H1 (cell line): Measurements from ENCODE around the gene CABP2. TPM values are rescaled to one million over a fixed set of nuclear protein-coding genes. Genes with fewer than 3 reads are reported as not detected.

ENCODE experiments used
- CTCF ChIA-PET: fragments of 300-600 bp; sonication (Branson Sonifier 250); formaldehyde crosslinking; loops from one replicate; lab custom pipeline; 2021; ENCODE audit not compliant: partially characterized antibody; lab: Charles Lee
- POLR2A ChIA-PET: fragments of 300-600 bp; sonication (Branson Sonifier 250); formaldehyde crosslinking; loops from one replicate; lab custom pipeline; 2021; ENCODE audit warnings: inconsistent platforms; ENCODE audit not compliant: partially characterized antibody; lab: Charles Lee
- DNase-seq, 2 experiments: peaks; one replicate each; pipeline versions ENCODE4 v3.0.0 to v3.0.0-alpha.2; 2010 to 2022; ENCODE audit warnings: low spot score in 2 of 2, low read depth in 1 of 2, mixed read lengths in 1 of 2
- FAIRE-seq: peaks from 2 replicates; lab custom pipeline; 2011; peaks lifted over from hg19 to GRCh38; lab: Jason Lieb, UNC
- H2AFZ ChIP-seq: 2 replicates; pipeline ENCODE4 v1.8.1; 2012; ENCODE audit warnings: low read length, inconsistent platforms
- H2AK5ac ChIP-seq: 2 replicates; pipeline ENCODE4 v1.6.1; 2013; ENCODE audit warnings: low read depth, low read length
- H2BK120ac ChIP-seq: replicated peaks from 2 replicates; pipeline ENCODE3; 2013; ENCODE audit warnings: low read depth, low read length, inconsistent platforms
- H2BK12ac ChIP-seq: 2 replicates; pipeline ENCODE4 v1.6.1; 2013; ENCODE audit warnings: low read depth, low read length
- H2BK15ac ChIP-seq: 2 replicates; pipeline ENCODE4 v1.6.1; 2013; ENCODE audit warnings: low read length
- H2BK20ac ChIP-seq: 2 replicates; pipeline ENCODE4 v1.6.1; 2013; ENCODE audit warnings: low read length
- H2BK5ac ChIP-seq: 2 replicates; pipeline ENCODE4 v1.6.1; 2013; ENCODE audit warnings: low read depth, low read length
- H3K14ac ChIP-seq: 2 replicates; pipeline ENCODE4 v1.6.1; 2013; ENCODE audit warnings: inconsistent platforms; ENCODE audit not compliant: insufficient read length
- H3K18ac ChIP-seq: 2 replicates; pipeline ENCODE4 v1.6.1; 2013; ENCODE audit warnings: low read length; ENCODE audit errors: extremely low read depth
- H3K23ac ChIP-seq: 2 replicates; pipeline ENCODE4 v1.6.1; 2013; ENCODE audit warnings: inconsistent platforms; ENCODE audit not compliant: insufficient read length
- H3K23me2 ChIP-seq: 2 replicates; pipeline ENCODE4 v1.6.1; 2013; ENCODE audit warnings: low read depth, low read length
- H3K27ac ChIP-seq: 2 replicates; pipeline ENCODE4 v1.6.1; 2011; ENCODE audit warnings: low read depth, low read length, inconsistent platforms
- H3K27me3 ChIP-seq, 4 experiments: replicated peaks in 1 of 4; 1 replicate in 1 of 4; 2 replicates in 3 of 4; pipeline versions ENCODE4 v1.6.1 to v1.8.1; 2011 to 2013; ENCODE audit warnings: low read length in 3 of 4, mild to moderate bottlenecking in 3 of 4, inconsistent platforms in 2 of 4, mixed read lengths in 2 of 4, moderate library complexity in 1 of 4; ENCODE audit not compliant: control insufficient read depth in 3 of 4, insufficient read depth in 3 of 4; ENCODE audit errors: extremely low read depth in 1 of 4
- H3K36me3 ChIP-seq, 4 experiments: 2 replicates each; pipeline versions ENCODE4 v1.6.1 to v1.8.1; 2011 to 2013; ENCODE audit warnings: mild to moderate bottlenecking in 4 of 4, low read length in 3 of 4, moderate library complexity in 2 of 4, control low read depth in 1 of 4, inconsistent platforms in 1 of 4; ENCODE audit not compliant: insufficient read depth in 4 of 4, control insufficient read depth in 2 of 4
- H3K4ac ChIP-seq: replicated peaks from 2 replicates; pipeline ENCODE3; 2013; ENCODE audit warnings: low read length, low read depth, mixed read lengths, inconsistent platforms; ENCODE audit not compliant: insufficient read length
- H3K4me1 ChIP-seq, 4 experiments: replicated peaks in 1 of 4; 1 replicate in 1 of 4; 2 replicates in 3 of 4; pipeline versions ENCODE4 v1.6.1 to v1.8.1; 2011 to 2013; ENCODE audit warnings: low read length in 3 of 4, inconsistent platforms in 2 of 4, mixed read lengths in 1 of 4; ENCODE audit not compliant: insufficient read depth in 4 of 4, control insufficient read depth in 3 of 4
- H3K4me2 ChIP-seq, 2 experiments: 2 replicates each; pipeline versions ENCODE4 v1.6.1 to v1.8.1; 2011 to 2013; ENCODE audit warnings: low read depth in 2 of 2, low read length in 2 of 2, control low read depth in 1 of 2, inconsistent platforms in 1 of 2, mild to moderate bottlenecking in 1 of 2; ENCODE audit not compliant: insufficient read depth in 1 of 2
- H3K4me3 ChIP-seq, 4 experiments: fragments of 200-600, 300-600 bp in 1 of 4; sonication (generic), shearing (Covaris generic), sonication (Bioruptor Twin) in 1 of 4; 2 replicates each; pipeline versions ENCODE4 v1.5.1 to v1.8.1; 2011 to 2016; ENCODE audit warnings: low read length in 4 of 4, low read depth in 3 of 4, control low read depth in 2 of 4, inconsistent platforms in 2 of 4, mild to moderate bottlenecking in 2 of 4, mixed read lengths in 1 of 4, moderate library complexity in 1 of 4; ENCODE audit not compliant: insufficient read depth in 2 of 4; ENCODE audit errors: extremely low read depth in 1 of 4
- H3K56ac ChIP-seq: replicated peaks from 2 replicates; pipeline ENCODE3; 2013; ENCODE audit warnings: low read depth, mild to moderate bottlenecking, mixed read lengths, low read length, inconsistent platforms; ENCODE audit not compliant: insufficient read length
- H3K79me1 ChIP-seq: 2 replicates; pipeline ENCODE4 v1.6.1; 2013; ENCODE audit warnings: low read depth, low read length, control low read depth
- H3K79me2 ChIP-seq, 2 experiments: 2 replicates each; pipeline versions ENCODE4 v1.6.1 to v1.8.1; 2012 to 2013; ENCODE audit warnings: low read length in 2 of 2, mild to moderate bottlenecking in 2 of 2, inconsistent platforms in 1 of 2; ENCODE audit not compliant: insufficient read depth in 2 of 2, control insufficient read depth in 1 of 2
- H3K9ac ChIP-seq, 4 experiments: replicated peaks in 1 of 4; 1 replicate in 1 of 4; 2 replicates in 3 of 4; pipeline versions ENCODE4 v1.6.1 to v1.8.1; 2011 to 2013; ENCODE audit warnings: low read depth in 3 of 4, low read length in 3 of 4, control low read depth in 2 of 4, mild to moderate bottlenecking in 2 of 4, moderate library complexity in 2 of 4, inconsistent platforms in 1 of 4; ENCODE audit errors: extremely low read depth in 1 of 4
- H3K9me3 ChIP-seq, 2 experiments: 2 replicates each; pipeline versions ENCODE4 v1.6.1 to v1.8.1; 2012 to 2013; ENCODE audit warnings: mild to moderate bottlenecking in 2 of 2, moderate library complexity in 2 of 2, control low read depth in 1 of 2, inconsistent platforms in 1 of 2, low read depth in 1 of 2, low read length in 1 of 2, mixed read lengths in 1 of 2; ENCODE audit not compliant: insufficient read depth in 2 of 2
- H4K20me1 ChIP-seq, 2 experiments: replicated peaks in 1 of 2; 2 replicates each; pipeline versions ENCODE3 to v1.8.1; 2011 to 2013; ENCODE audit warnings: inconsistent platforms in 2 of 2, low read length in 2 of 2, mild to moderate bottlenecking in 1 of 2; ENCODE audit not compliant: insufficient read depth in 2 of 2, control insufficient read depth in 1 of 2
- H4K5ac ChIP-seq: 2 replicates; pipeline ENCODE4 v1.6.1; 2013; ENCODE audit warnings: low read length, low read depth, mixed read lengths, inconsistent platforms; ENCODE audit not compliant: insufficient read length
- H4K8ac ChIP-seq: 2 replicates; pipeline ENCODE4 v1.8.0; 2013; ENCODE audit warnings: mild to moderate bottlenecking, moderate library complexity, low read length, inconsistent platforms; ENCODE audit not compliant: insufficient read depth; ENCODE audit errors: extremely low read depth
- H4K91ac ChIP-seq: replicated peaks from 2 replicates; pipeline ENCODE3; 2013; ENCODE audit warnings: low read length, mixed read lengths, inconsistent platforms; ENCODE audit not compliant: insufficient read length
- CHD2 ChIP-seq: IDR thresholded peaks from 2 replicates; pipeline ENCODE4 v1.6.1; 2012; ENCODE audit warnings: low read length, improper control_type of control experiment
- E2F6 ChIP-seq: IDR thresholded peaks from 2 replicates; pipeline ENCODE4 v1.6.1; 2012; ENCODE audit warnings: inconsistent platforms
- EGR1 ChIP-seq: IDR thresholded peaks from 2 replicates; pipeline ENCODE4 v1.6.1; 2011; ENCODE audit warnings: low read depth, low read length, borderline replicate concordance
- KDM4A ChIP-seq: IDR thresholded peaks from one replicate; pipeline ENCODE4 v1.7.1; 2012; ENCODE audit warnings: low read depth, mild to moderate bottlenecking, moderate library complexity, low read length, inconsistent platforms; ENCODE audit not compliant: severe bottlenecking
- KDM5A ChIP-seq: fragments of 200-600 bp; IDR thresholded peaks from 2 replicates; pipeline ENCODE4 v1.7.1; 2012; ENCODE audit warnings: mild to moderate bottlenecking, low read length, inconsistent platforms, mixed read lengths
- RXRA ChIP-seq: IDR thresholded peaks from 2 replicates; pipeline ENCODE4 v1.6.1; 2011; ENCODE audit warnings: low read depth, mild to moderate bottlenecking, low read length, moderate library complexity; ENCODE audit not compliant: insufficient read depth
- SIX5 ChIP-seq: IDR thresholded peaks from 2 replicates; pipeline ENCODE4 v1.6.1; 2011; ENCODE audit warnings: mild to moderate bottlenecking, low read depth, low read length
- SP2 ChIP-seq: IDR thresholded peaks from 2 replicates; pipeline ENCODE4 v1.6.1; 2012; ENCODE audit warnings: mild to moderate bottlenecking, low read length, inconsistent platforms
- SUZ12 ChIP-seq: fragments of 200-600 bp; sonication (generic); IDR thresholded peaks from 2 replicates; pipeline ENCODE4 v1.6.1; 2012; ENCODE audit warnings: mild to moderate bottlenecking, inconsistent platforms, low read length, moderate library complexity, mixed read lengths
- WGBS, 2 experiments: shearing (Covaris generic) in 1 of 2; methylation state at CpG; one replicate each; pipeline versions ENCODE4 v1.1.6 to v1.1.7; 2013 to 2015; ENCODE audit warnings: low lambda C conversion rate in 2 of 2, mixed read lengths in 2 of 2, inconsistent platforms in 1 of 2, low coverage in 1 of 2, missing lambda C conversion rate in 1 of 2; ENCODE audit not compliant: insufficient replicate concordance in 2 of 2, insufficient coverage in 1 of 2, insufficient read length in 1 of 2; ENCODE audit errors: extremely low coverage in 1 of 2, missing lambda C conversion rate in 1 of 2; 5-methylcytosine and 5-hydroxymethylcytosine counted together
- polyA plus RNA-seq, 7 experiments: library from polyadenylated mRNA; depleted of rRNA in 3 of 7; stranded (reverse) in 5 of 7; unstranded in 2 of 7; fragments of >200 nt in 5 of 7; fragments of 200-250 nt in 2 of 7; gene quantifications; 1 replicate in 5 of 7; 2 replicates in 1 of 7; 4 replicates in 1 of 7; pipeline versions ENCODE4 v1.2.1 to v1.2.3, GENCODE V29; 2011 to 2013; ENCODE audit warnings: missing spikeins in 2 of 7, mixed read lengths in 2 of 7
- total RNA-seq: library from RNA; stranded (reverse); fragmentation: NEBNext Ultra II Directional; extraction: Animal tissue kit (Norgen Biotek cat#: 25700); gene quantifications from 2 replicates; pipeline ENCODE4 v1.2.1, GENCODE V29; 2021
- TF ChIP-seq, protein P1 (sequence below), 3 experiments: IDR thresholded peaks; 1 replicate in 2 of 3; 2 replicates in 1 of 3; pipeline versions ENCODE4 v1.5.1 to v1.6.1; 2011; ENCODE audit warnings: low read length in 3 of 3, mild to moderate bottlenecking in 3 of 3, inconsistent platforms in 2 of 3, low read depth in 1 of 3, moderate library complexity in 1 of 3; ENCODE audit not compliant: insufficient read depth in 1 of 3; ENCODE audit errors: control extremely low read depth in 1 of 3
- TF ChIP-seq, protein P2 (sequence below): IDR thresholded peaks from 2 replicates; pipeline ENCODE4 v1.6.1; 2012; ENCODE audit warnings: inconsistent platforms

Gene CABP2
- total and polyA plus RNA-seq, 2 of the 8 experiments (the other 6 are each of a cell fraction or from before 2014, with no cell fraction given): not detected

GRCh38 chr11:67564230-67564629, 41.0 kb upstream of the CABP2 start:
- Histone ChIP-seq H2AFZ (no peak overlapping the region), H4K91ac (no peak overlapping the region), H3K9me3 (no peaks in the 10 kb centered on the region), H2BK5ac (no peak overlapping the region), H3K27ac (no peak overlapping the region), H4K20me1 (no peaks in the 10 kb centered on the region), H3K9ac (no peak overlapping the region), H3K4me1 (peaks cover 0 to 4% (median 0%) of the 10 kb centered on the region in 4 experiments; a peak in 1 of 7 replicates), H3K18ac (no peak overlapping the region), H3K4me3 (no peak overlapping the region), H3K4ac (no peak overlapping the region), H2BK20ac (no peak overlapping the region), H2BK15ac (no peak overlapping the region), H3K56ac (no peak overlapping the region), H4K5ac (no peak overlapping the region), H3K36me3 (no peaks in the 10 kb centered on the region), H3K23me2 (no peaks in the 10 kb centered on the region), H2BK120ac (no peak overlapping the region), H3K27me3 (no peaks in the 10 kb centered on the region; a peak in 1 of 7 replicates), H3K14ac (no peak overlapping the region), H3K23ac (no peak overlapping the region), H2BK12ac (no peak overlapping the region), H3K79me1 (no peaks in the 10 kb centered on the region), H4K8ac (no peak overlapping the region), H3K4me2 (no peak overlapping the region), H3K79me2 (no peaks in the 10 kb centered on the region), H2AK5ac (no peak overlapping the region)
- ChIA-PET POLR2A (no interaction called here), CTCF (interaction anchor here (1.1 kb wide), 1 partner anchor 12 kb away, joined by 4 read pairs; no protein-coding TSS in a partner anchor)
- DNase-seq (no peak), FAIRE-seq (no peak)
- WGBS, 2 experiments: 84% methylated on average over 4 of the region's 4 CpGs; no CpG with 5 or more reads in 1 of the 2 experiments
- TF ChIP-seq E2F6: no peak
- TF ChIP-seq SUZ12: no peak
- no peak for TF ChIP-seq CHD2
- TF ChIP-seq KDM5A: no peak
- TF ChIP-seq, protein P1, sequence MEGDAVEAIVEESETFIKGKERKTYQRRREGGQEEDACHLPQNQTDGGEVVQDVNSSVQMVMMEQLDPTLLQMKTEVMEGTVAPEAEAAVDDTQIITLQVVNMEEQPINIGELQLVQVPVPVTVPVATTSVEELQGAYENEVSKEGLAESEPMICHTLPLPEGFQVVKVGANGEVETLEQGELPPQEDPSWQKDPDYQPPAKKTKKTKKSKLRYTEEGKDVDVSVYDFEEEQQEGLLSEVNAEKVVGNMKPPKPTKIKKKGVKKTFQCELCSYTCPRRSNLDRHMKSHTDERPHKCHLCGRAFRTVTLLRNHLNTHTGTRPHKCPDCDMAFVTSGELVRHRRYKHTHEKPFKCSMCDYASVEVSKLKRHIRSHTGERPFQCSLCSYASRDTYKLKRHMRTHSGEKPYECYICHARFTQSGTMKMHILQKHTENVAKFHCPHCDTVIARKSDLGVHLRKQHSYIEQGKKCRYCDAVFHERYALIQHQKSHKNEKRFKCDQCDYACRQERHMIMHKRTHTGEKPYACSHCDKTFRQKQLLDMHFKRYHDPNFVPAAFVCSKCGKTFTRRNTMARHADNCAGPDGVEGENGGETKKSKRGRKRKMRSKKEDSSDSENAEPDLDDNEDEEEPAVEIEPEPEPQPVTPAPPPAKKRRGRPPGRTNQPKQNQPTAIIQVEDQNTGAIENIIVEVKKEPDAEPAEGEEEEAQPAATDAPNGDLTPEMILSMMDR (IDR thresholded peaks at IDR 0.05; ENCODE audit: control extremely low read depth in 1 of 3, insufficient read depth in 1 of 3, low read depth in 1 of 3, low read length in 3 of 3): no peak
- no peak for TF ChIP-seq SIX5
- TF ChIP-seq RXRA: no peak
- TF ChIP-seq SP2: no peak
- TF ChIP-seq KDM4A: no peak
- TF ChIP-seq, protein P2, sequence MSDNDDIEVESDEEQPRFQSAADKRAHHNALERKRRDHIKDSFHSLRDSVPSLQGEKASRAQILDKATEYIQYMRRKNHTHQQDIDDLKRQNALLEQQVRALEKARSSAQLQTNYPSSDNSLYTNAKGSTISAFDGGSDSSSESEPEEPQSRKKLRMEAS: no peak
- TF ChIP-seq EGR1: no peak
